GM12891 (cell line): ENCODE measurements around the gene MIS18A.

Experiments
- DNase-seq: peaks from one replicate; pipeline ENCODE4 v3.0.0; 2011; ENCODE audit warnings: low spot score; ENCODE audit not compliant: insufficient read length
- FAIRE-seq: peaks from 2 replicates; lab custom pipeline; 2011; peaks lifted over from hg19 to GRCh38; lab: Jason Lieb, UNC
- PAX5 ChIP-seq: IDR thresholded peaks from 2 replicates; pipeline ENCODE4 v1.6.1; 2011; ENCODE audit warnings: low read length, moderate library complexity, mild to moderate bottlenecking; ENCODE audit not compliant: insufficient read depth, severe bottlenecking
- POLR2A ChIP-seq: IDR thresholded peaks from 2 replicates; pipeline ENCODE4 v1.6.1; 2011; ENCODE audit warnings: low read depth, low read length, control low read depth
- POLR2AphosphoS5 ChIP-seq: IDR thresholded peaks from 2 replicates; pipeline ENCODE4 v1.6.1; 2011; ENCODE audit warnings: low read depth, low read length, control low read depth
- POU2F2 ChIP-seq: IDR thresholded peaks from 2 replicates; pipeline ENCODE4 v1.6.1; 2011; ENCODE audit warnings: low read depth, mild to moderate bottlenecking, control low read depth, low read length, moderate library complexity
- SPI1 ChIP-seq: IDR thresholded peaks from 2 replicates; pipeline ENCODE4 v1.6.1; 2011; ENCODE audit warnings: low read depth, low read length, control low read depth
- TAF1 ChIP-seq: IDR thresholded peaks from 2 replicates; pipeline ENCODE4 v1.6.1; 2011; ENCODE audit warnings: low read depth, low read length, control low read depth

The MIS18A gene

DNA sequence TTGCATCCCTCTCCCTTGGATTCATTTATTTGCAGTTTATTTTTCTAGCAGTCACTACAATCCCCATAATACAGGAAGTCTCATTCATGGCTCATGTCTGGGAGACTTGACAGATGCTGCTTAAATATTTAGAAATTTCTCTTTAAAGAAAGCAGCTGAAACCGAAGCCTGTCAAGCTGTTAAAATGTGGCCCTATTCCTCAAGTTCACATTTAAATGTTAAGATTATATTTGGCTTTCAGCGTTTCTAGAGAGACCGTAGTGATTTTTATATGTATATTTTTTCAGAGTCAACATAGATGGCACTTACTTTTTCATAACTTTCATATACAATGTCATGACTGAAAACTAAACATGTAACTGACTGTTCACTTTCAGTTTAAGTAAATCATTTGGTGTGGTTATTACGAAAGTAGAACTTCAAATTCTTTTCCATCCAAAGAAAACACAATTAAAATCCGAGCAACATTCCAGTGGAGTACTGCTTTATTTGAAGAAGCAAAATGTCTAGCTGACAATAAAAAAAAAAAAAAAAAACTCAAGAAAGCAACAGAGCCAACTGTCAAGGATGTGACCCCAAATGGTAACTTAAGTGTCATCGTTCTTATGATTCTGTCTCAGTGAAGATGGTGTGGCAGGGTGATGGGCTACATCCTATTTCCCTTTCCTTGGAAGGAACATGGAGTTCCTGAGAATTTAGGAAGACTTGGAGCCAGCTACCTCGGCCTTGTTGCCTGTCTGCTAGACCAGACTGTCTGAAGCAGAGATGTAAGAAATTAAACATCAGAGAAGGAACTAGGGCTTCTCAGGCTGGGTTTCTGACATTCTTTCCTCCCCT lies 37.8 kb downstream of the MIS18A start:
- no peak for DNase-seq
- no peak for FAIRE-seq
- TF ChIP-seq TAF1 (no peak), POLR2A (no peak), PAX5 (no peak)

DNA sequence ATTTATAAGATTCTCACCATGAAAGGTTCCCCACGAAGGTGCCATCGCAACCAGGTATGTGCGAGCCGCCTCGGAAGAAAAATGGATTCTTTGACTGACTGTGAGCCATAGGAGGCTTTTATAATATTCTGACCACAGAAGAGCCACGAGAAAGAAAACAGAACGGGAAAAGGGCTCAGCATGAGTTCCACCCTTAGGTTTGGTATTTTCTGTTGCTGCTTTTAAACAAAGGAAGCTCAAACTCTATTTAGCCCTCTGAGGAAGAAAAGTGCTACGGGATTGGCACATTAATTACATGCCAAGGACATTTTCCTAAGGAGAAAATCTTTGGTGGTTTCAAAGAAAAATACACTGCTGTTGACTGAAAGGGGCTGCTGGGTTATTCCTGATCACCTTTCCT lies 39.3 kb downstream of the MIS18A start:
- FAIRE-seq (no peak), DNase-seq (no peak)
- no peak for TF ChIP-seq SPI1

DNA sequence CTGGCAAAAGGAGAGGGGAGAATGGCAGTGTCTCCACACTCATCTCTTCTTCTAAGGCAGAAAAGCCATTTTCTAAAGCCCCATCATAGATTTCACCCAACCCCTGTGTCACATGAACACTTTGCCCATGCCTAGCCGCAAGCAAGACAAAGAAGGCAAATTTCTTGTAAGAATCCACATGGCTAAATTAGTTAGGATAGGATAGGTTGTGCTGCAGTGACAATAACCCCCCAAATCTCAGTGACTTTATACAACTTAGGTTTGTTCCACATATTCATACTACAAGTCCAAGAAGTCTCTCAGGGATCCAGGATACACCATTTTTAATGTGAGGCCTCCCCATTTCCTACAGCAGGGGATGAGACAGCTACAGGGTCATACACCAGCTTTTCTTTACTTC lies 40.8 kb downstream of the MIS18A start:
- TF ChIP-seq POU2F2 (no peak), PAX5 (no peak), POLR2AphosphoS5 (no peak), SPI1 (no peak), POLR2A (no peak), TAF1 (no peak)
- DNase-seq, result no peak
- FAIRE-seq, result no peak

DNA sequence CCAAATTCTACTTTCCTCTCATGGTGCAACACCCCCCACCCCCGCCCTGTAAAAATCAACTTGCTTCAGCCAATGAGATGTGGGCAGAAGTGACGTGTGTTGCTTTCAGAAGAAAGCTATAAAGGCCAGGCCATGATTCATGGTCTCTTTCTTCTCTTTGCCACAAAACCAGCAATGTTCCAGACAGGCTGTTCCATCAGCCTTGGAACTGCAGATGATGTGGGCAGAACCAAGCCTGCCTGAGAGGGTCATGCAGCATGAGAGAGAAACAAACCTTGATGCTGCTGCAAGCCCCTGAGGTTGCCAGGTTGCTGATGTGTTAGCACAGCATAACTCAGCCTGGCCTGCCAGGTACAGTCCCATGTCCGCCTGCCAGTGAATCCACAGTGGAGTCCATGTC lies 41.8 kb downstream of the MIS18A start:
- FAIRE-seq (no peak), DNase-seq (no peak)
- no peak for TF ChIP-seq POLR2AphosphoS5
- no peak for TF ChIP-seq SPI1
- TF ChIP-seq POU2F2, result no peak
- TF ChIP-seq TAF1, result no peak
- TF ChIP-seq PAX5, result no peak
- TF ChIP-seq POLR2A, result no peak

DNA sequence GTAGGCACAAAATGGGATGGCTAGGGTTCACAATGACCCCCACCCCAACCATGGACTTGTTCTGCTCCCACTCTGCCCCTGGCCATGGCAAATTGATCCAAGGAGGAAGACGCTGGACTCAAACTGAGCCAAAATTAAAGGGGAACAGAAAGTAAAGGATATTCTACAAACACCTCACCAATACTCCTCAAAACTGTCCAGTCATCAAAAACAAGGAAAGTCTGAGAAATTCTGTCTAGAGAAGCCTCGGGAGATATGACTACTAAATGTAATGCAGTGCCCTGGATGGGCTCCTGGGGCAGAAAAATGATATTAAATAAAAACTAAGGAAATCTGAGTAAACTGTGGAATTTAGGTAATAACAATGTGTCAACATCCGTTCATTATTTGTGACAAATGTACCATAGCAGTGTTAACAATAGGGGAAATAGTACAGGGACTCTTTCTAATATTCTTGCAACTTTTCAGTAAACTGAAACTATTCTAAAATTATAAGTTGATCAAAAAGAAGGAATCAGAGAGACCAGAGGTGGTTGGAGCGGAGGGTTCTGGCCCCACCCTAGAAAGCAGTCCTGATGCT lies 45.0 kb downstream of the MIS18A start:
- no peak for FAIRE-seq
- TF ChIP-seq POLR2A (no peak), POU2F2 (no peak), TAF1 (no peak), SPI1 (no peak), PAX5 (no peak), POLR2AphosphoS5 (no peak)

DNA sequence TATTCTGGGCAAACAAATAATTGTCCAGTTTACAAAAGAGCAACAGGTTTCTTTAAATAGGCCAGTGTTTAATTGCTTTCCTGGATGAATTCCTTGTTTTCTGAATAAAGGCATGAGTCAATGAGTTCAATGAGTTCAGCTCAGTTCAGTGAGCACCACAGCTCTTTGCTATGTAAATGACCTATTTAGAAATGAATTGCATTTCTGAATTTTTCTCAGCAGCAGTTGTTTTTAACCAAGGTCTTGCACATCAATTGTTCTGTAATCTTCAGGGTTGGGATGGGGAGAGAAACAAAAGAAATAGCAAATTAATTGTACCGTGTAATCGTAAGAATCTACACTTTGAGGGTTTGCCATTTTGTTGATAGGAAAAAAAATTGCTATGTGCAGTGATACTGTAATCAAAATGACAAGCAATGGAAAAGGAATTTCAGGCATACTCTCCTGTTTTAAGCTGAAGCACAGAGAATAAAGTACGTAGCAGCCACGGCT lies 45.7 kb downstream of the MIS18A start:
- FAIRE-seq (no peak), DNase-seq (no peak)
- TF ChIP-seq SPI1, result no peak
- no peak for TF ChIP-seq POLR2AphosphoS5
- TF ChIP-seq POLR2A, result no peak
- no peak for TF ChIP-seq TAF1
- TF ChIP-seq PAX5, result no peak
- no peak for TF ChIP-seq POU2F2

More for the DNA sequence above, 45.0 kb downstream of the MIS18A start:
- no peak for DNase-seq

DNA sequence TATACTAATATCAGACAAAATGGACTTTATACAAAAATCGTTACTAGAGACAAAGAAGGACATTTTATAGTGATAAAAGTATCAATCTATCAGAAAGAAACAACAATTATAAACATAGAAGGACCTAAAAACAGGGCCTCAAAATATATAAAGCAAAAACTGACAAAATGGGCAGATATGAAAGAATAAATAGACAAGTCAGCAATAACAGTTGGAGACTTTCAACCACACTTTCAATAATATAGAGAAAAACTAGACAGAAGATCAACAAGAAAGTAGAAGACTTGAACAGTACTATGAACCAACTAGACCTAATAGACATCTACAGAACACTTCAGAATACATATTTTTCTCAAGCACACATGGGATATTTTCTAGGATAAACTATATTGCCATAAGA lies 52.4 kb downstream of the MIS18A start:
- TF ChIP-seq POLR2AphosphoS5 (no peak), POLR2A (no peak), SPI1 (no peak), POU2F2 (no peak), PAX5 (no peak), TAF1 (no peak)
- no peak for FAIRE-seq
- no peak for DNase-seq
